Endothelial cell of umbilical vein (primary cell): ENCODE results near the gene MBD1. TPM values are rescaled to one million over a fixed set of nuclear protein-coding genes. Genes with fewer than 3 reads are reported as not detected.

Experiments
- BruUV-seq: library from RNA; stranded (reverse); fragments of 400-500 nt; replicated peaks from 2 replicates; lab custom pipeline; 2021; lab: Mats Ljungman, UMichigan
- CTCF ChIA-PET: fragments of 300-600, 350-600 bp; sonication (Branson Sonifier 250); formaldehyde crosslinking; loops from one replicate; lab custom pipeline; 2021; ENCODE audit warnings: antibody characterized with exemption, inconsistent platforms; lab: Charles Lee
- POLR2A ChIA-PET: fragments of 300-600, 350-600 bp; sonication (Branson Sonifier 250); formaldehyde crosslinking; loops from one replicate; lab custom pipeline; 2021; ENCODE audit warnings: antibody characterized with exemption, inconsistent platforms; lab: Charles Lee
- DNase-seq: peaks from one replicate; pipeline ENCODE4 v3.0.0-alpha.2; 2011; ENCODE audit warnings: low read depth, low spot score
- FAIRE-seq: peaks from 2 replicates; lab custom pipeline; 2011; peaks lifted over from hg19 to GRCh38; lab: Jason Lieb, UNC
- H2AFZ ChIP-seq: 2 replicates; pipeline ENCODE4 v1.6.0; 2012; ENCODE audit warnings: low read depth, low read length, control low read depth, inconsistent platforms
- H3K27ac ChIP-seq: 2 replicates; pipeline ENCODE4 v1.5.1; 2011; ENCODE audit warnings: low read depth, mild to moderate bottlenecking, control low read depth, low read length, moderate library complexity; ENCODE audit not compliant: insufficient read depth
- H3K27me3 ChIP-seq, 2 experiments: 2 replicates each; pipeline versions ENCODE4 v1.6.0 to v1.6.1; 2011; ENCODE audit warnings: low read length in 2 of 2, mixed read lengths in 1 of 2; ENCODE audit not compliant: control insufficient read depth in 2 of 2, insufficient read depth in 2 of 2
- H3K36me3 ChIP-seq, 2 experiments: 2 replicates in 1 of 2; 3 replicates in 1 of 2; pipeline ENCODE4 v1.5.1; 2011; ENCODE audit warnings: low read length in 2 of 2, mild to moderate bottlenecking in 1 of 2, moderate library complexity in 1 of 2; ENCODE audit not compliant: control insufficient read depth in 2 of 2, insufficient read depth in 2 of 2; ENCODE audit errors: extremely low read depth in 1 of 2
- H3K4me1 ChIP-seq: 3 replicates; pipeline ENCODE4 v1.5.1; 2011; ENCODE audit warnings: mild to moderate bottlenecking, low read length; ENCODE audit not compliant: control insufficient read depth, insufficient read depth; ENCODE audit errors: extremely low read depth
- H3K4me2 ChIP-seq: 2 replicates; pipeline ENCODE4 v1.6.1; 2011; ENCODE audit warnings: low read length, control low read depth, mixed read lengths; ENCODE audit not compliant: insufficient read depth
- H3K4me3 ChIP-seq, 3 experiments: fragments of 200-600 bp in 1 of 3; sonication (generic), shearing (Covaris generic) in 1 of 3; replicated peaks in 1 of 3; 2 replicates each; pipeline ENCODE4 v1.5.1; 2011 to 2016; ENCODE audit warnings: control low read depth in 3 of 3, low read length in 3 of 3, mild to moderate bottlenecking in 2 of 3, inconsistent platforms in 1 of 3, low read depth in 1 of 3, moderate library complexity in 1 of 3; ENCODE audit not compliant: insufficient read depth in 1 of 3
- H3K79me2 ChIP-seq: 2 replicates; pipeline ENCODE4 v1.6.0; 2012; ENCODE audit warnings: low read length, inconsistent platforms; ENCODE audit not compliant: control insufficient read depth, insufficient read depth
- H3K9ac ChIP-seq: replicated peaks from 2 replicates; pipeline ENCODE3; 2011; ENCODE audit warnings: low read length, control low read depth; ENCODE audit not compliant: insufficient read depth; ENCODE audit errors: extremely low read depth
- H3K9me1 ChIP-seq: replicated peaks from 3 replicates; pipeline ENCODE4 v1.6.0; 2011; ENCODE audit warnings: mild to moderate bottlenecking, low read length; ENCODE audit not compliant: control insufficient read depth, insufficient read depth; ENCODE audit errors: extremely low read depth
- H3K9me3 ChIP-seq: replicated peaks from 2 replicates; pipeline ENCODE4 v1.5.1; 2012; ENCODE audit warnings: low read length, inconsistent platforms; ENCODE audit not compliant: control insufficient read depth, insufficient read depth
- H4K20me1 ChIP-seq: replicated peaks from 2 replicates; pipeline ENCODE3; 2011; ENCODE audit warnings: mild to moderate bottlenecking, low read length; ENCODE audit not compliant: control insufficient read depth, insufficient read depth; ENCODE audit errors: extremely low read depth
- EZH2 ChIP-seq: IDR thresholded peaks from 2 replicates; pipeline ENCODE4 v1.6.1; 2012; ENCODE audit warnings: borderline replicate concordance, low read depth, mild to moderate bottlenecking, moderate library complexity, low read length, inconsistent platforms; ENCODE audit not compliant: severe bottlenecking
- JUN ChIP-seq: IDR thresholded peaks from 2 replicates; pipeline ENCODE4 v1.6.1; 2011; ENCODE audit warnings: borderline replicate concordance, low read depth; ENCODE audit not compliant: insufficient read length, insufficient read depth
- POLR2A ChIP-seq: IDR thresholded peaks from 2 replicates; pipeline ENCODE4 v1.6.1; 2012; ENCODE audit warnings: low read depth, mild to moderate bottlenecking, control low read depth, low read length
- POLR2AphosphoS5 ChIP-seq: IDR thresholded peaks from 2 replicates; pipeline ENCODE4 v1.6.1; 2012; ENCODE audit warnings: low read depth, mild to moderate bottlenecking, control low read depth, low read length, moderate library complexity; ENCODE audit not compliant: insufficient read depth
- dilution Hi-C: fragments of 300-500 bp; cut with MboI; formaldehyde crosslinking; loops from one replicate; pipeline ENCODE4 v1.15.0; 2019; ENCODE audit warnings: low sequenced_read_pairs; ENCODE audit not compliant: extremely low pct_ligation_motif_present
- intact Hi-C: fragments of 100-400 bp; cut with micrococcal nuclease; formaldehyde crosslinking; loops from one replicate; pipeline ENCODE4 v1.10.0; 2022
- polyA plus RNA-seq, 4 experiments: library from polyadenylated mRNA; depleted of rRNA in 3 of 4; stranded (reverse) in 3 of 4; unstranded in 1 of 4; fragments of >200 nt; gene quantifications; 2 replicates each; pipeline versions ENCODE4 v1.2.1 to v1.2.3, GENCODE V29; 2011 to 2012; ENCODE audit warnings: missing spikeins in 1 of 4
- total RNA-seq: library from RNA; stranded (reverse); gene quantifications from 2 replicates; pipeline ENCODE4 v1.2.3, GENCODE V29; 2021
- TF ChIP-seq, protein P1 (sequence below), 2 donors: IDR thresholded peaks; 1 replicate in 1 of 2; 2 replicates in 1 of 2; pipeline ENCODE4 v1.5.1; 2011; ENCODE audit warnings: low read length in 2 of 2, mild to moderate bottlenecking in 2 of 2, moderate library complexity in 2 of 2, control low read depth in 1 of 2, inconsistent platforms in 1 of 2, low read depth in 1 of 2; ENCODE audit not compliant: insufficient read depth in 1 of 2; ENCODE audit errors: extremely low read depth in 1 of 2
- TF ChIP-seq, protein P2 (sequence below): IDR thresholded peaks from 2 replicates; pipeline ENCODE4 v1.6.1; 2011; ENCODE audit not compliant: insufficient read depth, insufficient read length

MBD1 gene
- total and polyA plus RNA-seq, 2 donors (not counting 3 experiments of a cell fraction or from before 2014, with no cell fraction given) = 57.2 to 77.5 TPM

DNA sequence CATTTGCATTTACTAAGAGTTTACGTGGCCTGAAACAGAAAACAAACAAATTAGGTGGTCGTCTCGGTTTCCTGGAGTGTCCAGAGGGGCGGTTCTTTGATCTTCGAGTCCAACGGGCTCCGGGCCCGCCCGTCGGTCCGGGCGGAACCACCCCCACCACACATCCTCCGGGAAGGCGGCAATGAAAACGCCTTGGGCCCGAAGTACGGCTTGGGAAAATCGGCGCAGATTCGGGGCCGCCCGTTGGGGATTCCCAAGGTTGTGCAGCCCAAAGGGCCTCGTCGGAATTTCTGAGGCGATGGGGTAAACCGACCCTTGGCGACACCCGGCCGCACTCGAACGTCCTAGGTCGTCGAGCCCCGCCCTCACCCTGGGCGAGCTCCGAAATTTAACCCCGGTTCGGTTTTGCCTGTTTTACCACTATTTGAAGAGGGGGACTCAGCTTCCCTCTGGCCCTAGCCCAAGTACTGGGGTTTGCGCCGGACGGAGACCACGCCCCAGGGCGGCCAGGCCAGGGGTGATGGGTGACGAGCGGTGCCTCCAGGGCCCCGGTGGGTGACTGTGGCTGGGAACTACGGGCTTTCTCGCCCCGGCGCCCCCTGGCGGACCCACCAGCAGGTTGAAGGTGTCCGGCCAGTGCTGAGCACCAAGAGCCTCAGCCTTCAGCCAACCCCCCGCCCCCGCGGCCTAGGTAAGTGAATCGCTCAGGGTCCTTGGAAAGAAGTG is 13.1 kb downstream of the MBD1 start:
- POLR2A ChIA-PET = interaction anchor here (1.7 kb wide), 1 partner anchor 13 kb away, joined by 5 read pairs; the partner anchor contains the start of gene MBD1
- H3K27ac ChIP-seq = peak overlapping the region; percentile 42

More for the DNA sequence above, 13.1 kb downstream of the MBD1 start:
- dilution Hi-C loops (no loop called here), intact Hi-C loops (loop anchor here (1.0 to 5.0 kb wide), 4 partner anchors 13 to 256 kb away; partner anchors contain the start of genes CXXC1 and MBD1)
- Histone ChIP-seq H3K4me1 (peaks cover 10% of the 10 kb centered on the region), H3K36me3 (peaks cover 0 to 25% of the 10 kb centered on the region in 2 experiments), H2AFZ (peak overlapping the region; percentile 89), H4K20me1 (no peaks in the 10 kb centered on the region), H3K9me3 (no peaks in the 10 kb centered on the region), H3K9me1 (no peaks in the 10 kb centered on the region), H3K27me3 (peaks cover 1 to 6% of the 10 kb centered on the region in 2 experiments), H3K4me2 (peak overlapping the region; percentile 87), H3K79me2 (no peaks in the 10 kb centered on the region), H3K9ac (peak overlapping the region; percentile 66), H3K4me3 (peak overlapping the region; percentile 37 to 58 (median 45))
- FAIRE-seq = peak; percentile 87
- CTCF ChIA-PET = interaction anchor here (0.6 to 4.2 kb wide), 16 partner anchors 10 to 803 kb away, joined by 3 to 44 read pairs (median 4); partner anchors contain the start of genes MBD1 and SKA1
- TF ChIP-seq POLR2A (no peak), JUN (no peak), EZH2 (no peak), POLR2AphosphoS5 (peak; percentile 72)
- TF ChIP-seq, protein P1, sequence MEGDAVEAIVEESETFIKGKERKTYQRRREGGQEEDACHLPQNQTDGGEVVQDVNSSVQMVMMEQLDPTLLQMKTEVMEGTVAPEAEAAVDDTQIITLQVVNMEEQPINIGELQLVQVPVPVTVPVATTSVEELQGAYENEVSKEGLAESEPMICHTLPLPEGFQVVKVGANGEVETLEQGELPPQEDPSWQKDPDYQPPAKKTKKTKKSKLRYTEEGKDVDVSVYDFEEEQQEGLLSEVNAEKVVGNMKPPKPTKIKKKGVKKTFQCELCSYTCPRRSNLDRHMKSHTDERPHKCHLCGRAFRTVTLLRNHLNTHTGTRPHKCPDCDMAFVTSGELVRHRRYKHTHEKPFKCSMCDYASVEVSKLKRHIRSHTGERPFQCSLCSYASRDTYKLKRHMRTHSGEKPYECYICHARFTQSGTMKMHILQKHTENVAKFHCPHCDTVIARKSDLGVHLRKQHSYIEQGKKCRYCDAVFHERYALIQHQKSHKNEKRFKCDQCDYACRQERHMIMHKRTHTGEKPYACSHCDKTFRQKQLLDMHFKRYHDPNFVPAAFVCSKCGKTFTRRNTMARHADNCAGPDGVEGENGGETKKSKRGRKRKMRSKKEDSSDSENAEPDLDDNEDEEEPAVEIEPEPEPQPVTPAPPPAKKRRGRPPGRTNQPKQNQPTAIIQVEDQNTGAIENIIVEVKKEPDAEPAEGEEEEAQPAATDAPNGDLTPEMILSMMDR (IDR thresholded peaks at IDR 0.05; ENCODE audit: extremely low read depth in 1 of 2, insufficient read depth in 1 of 2, low read depth in 1 of 2, low read length in 2 of 2) = peak; percentile 90 to 98
- TF ChIP-seq, protein P2, sequence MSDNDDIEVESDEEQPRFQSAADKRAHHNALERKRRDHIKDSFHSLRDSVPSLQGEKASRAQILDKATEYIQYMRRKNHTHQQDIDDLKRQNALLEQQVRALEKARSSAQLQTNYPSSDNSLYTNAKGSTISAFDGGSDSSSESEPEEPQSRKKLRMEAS = no peak
- BruUV-seq = no TSS peak
- peak; percentile 77 for DNase-seq
